Mucosa of descending colon (tissue), 3 donors: Measurements from ENCODE around the gene MPDZ. TPM values are rescaled to one million over a fixed set of nuclear protein-coding genes. Genes with fewer than 3 reads are reported as not detected.

Source experiments
- ATAC-seq: fragments of 200-7000 bp; cut with Tn5 transposase; one replicate; pipeline ENCODE4 v1.9.1; 2020; ENCODE audit warnings: mild to moderate bottlenecking, moderate library complexity
- DNase-seq, 3 donors: peaks; one replicate each; pipeline ENCODE4 v3.0.0-alpha.2; 2020
- H3K36me3 ChIP-seq: fragments of 200-600 bp; one replicate; pipeline ENCODE4 v1.8.0; 2021; ENCODE audit warnings: low read depth, mild to moderate bottlenecking
- H3K4me1 ChIP-seq: fragments of 200-600 bp; one replicate; pipeline ENCODE4 v1.8.0; 2021; ENCODE audit warnings: low read depth, mild to moderate bottlenecking
- H3K4me3 ChIP-seq: fragments of 200-600 bp; one replicate; pipeline ENCODE4 v1.8.0; 2021; ENCODE audit warnings: mild to moderate bottlenecking
- H3K9me3 ChIP-seq: fragments of 200-600 bp; one replicate; pipeline ENCODE4 v1.8.0; 2021; ENCODE audit warnings: mild to moderate bottlenecking
- intact Hi-C, 2 donors: fragments of 100-400 bp; cut with DNase I in 1 of 2; cut with micrococcal nuclease in 1 of 2; formaldehyde crosslinking; loops; one replicate each; pipeline versions ENCODE4 v1.11.0 to v1.11.1; 2022; cut with DNase I, micrococcal nuclease
- long read RNA-seq, 2 donors: library from polyadenylated mRNA; unstranded; transcript quantifications; one replicate each; pipeline ENCODE4 v2.0.0, GENCODE V29; 2019 to 2021
- total RNA-seq, 3 donors: library from RNA; stranded (reverse); fragmentation: NEBNext Ultra II Directional in 2 of 3; extraction: Animal tissue kit (Norgen Biotek cat#: 25700) in 2 of 3; gene quantifications; one replicate each; pipeline versions ENCODE4 v1.2.1 to v1.2.4, GENCODE V29; 2021 to 2023
- TF ChIP-seq, protein P1 (sequence below): fragments of 200-600 bp; IDR thresholded peaks from one replicate; pipeline ENCODE4 v1.8.0; 2022; ENCODE audit warnings: antibody characterized with exemption, mild to moderate bottlenecking
- donor health status: DM: no; HTN: no; CAD: no; lungs with moderate emphysema.
- donor health status: DM: no; HTN: no; CAD: no.
- donor health status: DM: no; HTN: yes; CAD: no.

MPDZ gene, protein sequence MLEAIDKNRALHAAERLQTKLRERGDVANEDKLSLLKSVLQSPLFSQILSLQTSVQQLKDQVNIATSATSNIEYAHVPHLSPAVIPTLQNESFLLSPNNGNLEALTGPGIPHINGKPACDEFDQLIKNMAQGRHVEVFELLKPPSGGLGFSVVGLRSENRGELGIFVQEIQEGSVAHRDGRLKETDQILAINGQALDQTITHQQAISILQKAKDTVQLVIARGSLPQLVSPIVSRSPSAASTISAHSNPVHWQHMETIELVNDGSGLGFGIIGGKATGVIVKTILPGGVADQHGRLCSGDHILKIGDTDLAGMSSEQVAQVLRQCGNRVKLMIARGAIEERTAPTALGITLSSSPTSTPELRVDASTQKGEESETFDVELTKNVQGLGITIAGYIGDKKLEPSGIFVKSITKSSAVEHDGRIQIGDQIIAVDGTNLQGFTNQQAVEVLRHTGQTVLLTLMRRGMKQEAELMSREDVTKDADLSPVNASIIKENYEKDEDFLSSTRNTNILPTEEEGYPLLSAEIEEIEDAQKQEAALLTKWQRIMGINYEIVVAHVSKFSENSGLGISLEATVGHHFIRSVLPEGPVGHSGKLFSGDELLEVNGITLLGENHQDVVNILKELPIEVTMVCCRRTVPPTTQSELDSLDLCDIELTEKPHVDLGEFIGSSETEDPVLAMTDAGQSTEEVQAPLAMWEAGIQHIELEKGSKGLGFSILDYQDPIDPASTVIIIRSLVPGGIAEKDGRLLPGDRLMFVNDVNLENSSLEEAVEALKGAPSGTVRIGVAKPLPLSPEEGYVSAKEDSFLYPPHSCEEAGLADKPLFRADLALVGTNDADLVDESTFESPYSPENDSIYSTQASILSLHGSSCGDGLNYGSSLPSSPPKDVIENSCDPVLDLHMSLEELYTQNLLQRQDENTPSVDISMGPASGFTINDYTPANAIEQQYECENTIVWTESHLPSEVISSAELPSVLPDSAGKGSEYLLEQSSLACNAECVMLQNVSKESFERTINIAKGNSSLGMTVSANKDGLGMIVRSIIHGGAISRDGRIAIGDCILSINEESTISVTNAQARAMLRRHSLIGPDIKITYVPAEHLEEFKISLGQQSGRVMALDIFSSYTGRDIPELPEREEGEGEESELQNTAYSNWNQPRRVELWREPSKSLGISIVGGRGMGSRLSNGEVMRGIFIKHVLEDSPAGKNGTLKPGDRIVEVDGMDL (N-terminal part only)
- 10 to 100 TPM in 1 of 3 donors, 1 to 10 TPM in 2; 3.4 to 50.7 (median 4.9) TPM for total RNA-seq
- long read RNA-seq, donor 1, partial matches to known transcripts: 4 of 16 reads
- long read RNA-seq, donor 1, other reads (novel, unspliced or antisense): 12 of 16 reads
- long read RNA-seq, donor 2, partial matches to known transcripts: 0 of 1 reads
- long read RNA-seq, donor 2, other reads (novel, unspliced or antisense): 1 of 1 reads

- Histone ChIP-seq H3K36me3 (no peaks in the 10 kb centered on the region), H3K9me3 (no peaks in the 10 kb centered on the region), H3K4me1 (no peaks in the 10 kb centered on the region), H3K4me3 (no peak within 1 kb of the TSS)
- DNase-seq (peak; percentile 16 to 49 (median 48)), ATAC-seq (peak; percentile 61)
- intact Hi-C loops: no loop called here
- TF ChIP-seq, protein P1, sequence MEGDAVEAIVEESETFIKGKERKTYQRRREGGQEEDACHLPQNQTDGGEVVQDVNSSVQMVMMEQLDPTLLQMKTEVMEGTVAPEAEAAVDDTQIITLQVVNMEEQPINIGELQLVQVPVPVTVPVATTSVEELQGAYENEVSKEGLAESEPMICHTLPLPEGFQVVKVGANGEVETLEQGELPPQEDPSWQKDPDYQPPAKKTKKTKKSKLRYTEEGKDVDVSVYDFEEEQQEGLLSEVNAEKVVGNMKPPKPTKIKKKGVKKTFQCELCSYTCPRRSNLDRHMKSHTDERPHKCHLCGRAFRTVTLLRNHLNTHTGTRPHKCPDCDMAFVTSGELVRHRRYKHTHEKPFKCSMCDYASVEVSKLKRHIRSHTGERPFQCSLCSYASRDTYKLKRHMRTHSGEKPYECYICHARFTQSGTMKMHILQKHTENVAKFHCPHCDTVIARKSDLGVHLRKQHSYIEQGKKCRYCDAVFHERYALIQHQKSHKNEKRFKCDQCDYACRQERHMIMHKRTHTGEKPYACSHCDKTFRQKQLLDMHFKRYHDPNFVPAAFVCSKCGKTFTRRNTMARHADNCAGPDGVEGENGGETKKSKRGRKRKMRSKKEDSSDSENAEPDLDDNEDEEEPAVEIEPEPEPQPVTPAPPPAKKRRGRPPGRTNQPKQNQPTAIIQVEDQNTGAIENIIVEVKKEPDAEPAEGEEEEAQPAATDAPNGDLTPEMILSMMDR: no peak
Observed at GRCh38 chr9:13279284-13280141, at the start of gene MPDZ. Gene MPDZ, minus strand, starts transcription at chr9:13279692. Its CDS starts 29,377 bp downstream, at chr9:13250315.

DNA sequence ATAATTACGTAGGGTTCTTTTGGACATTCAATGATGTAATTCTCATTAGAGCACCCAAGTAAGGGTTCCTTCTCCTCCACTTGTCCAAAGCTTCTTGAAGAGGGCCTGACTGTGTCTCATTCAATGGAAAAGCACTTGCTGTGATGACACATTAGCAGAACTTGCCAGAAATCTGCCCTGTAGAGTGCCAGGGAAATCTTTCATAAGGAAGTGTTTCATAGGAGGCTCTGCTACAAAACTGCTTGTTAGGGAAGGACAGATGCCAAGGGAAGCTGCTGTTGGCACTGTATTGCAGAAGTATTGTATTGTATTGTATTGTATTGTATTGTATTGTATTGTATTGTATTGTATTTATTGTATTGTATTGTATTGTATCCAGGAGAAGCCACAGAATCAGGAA, 45.5 kb upstream of the MPDZ start:
- Histone ChIP-seq H3K4me3 (no peak overlapping the region), H3K36me3 (no peaks in the 10 kb centered on the region), H3K9me3 (no peaks in the 10 kb centered on the region), H3K4me1 (no peaks in the 10 kb centered on the region)
- intact Hi-C loops: no loop called here
- DNase-seq (no peak), ATAC-seq (no peak)
- TF ChIP-seq, protein P1: no peak

DNA sequence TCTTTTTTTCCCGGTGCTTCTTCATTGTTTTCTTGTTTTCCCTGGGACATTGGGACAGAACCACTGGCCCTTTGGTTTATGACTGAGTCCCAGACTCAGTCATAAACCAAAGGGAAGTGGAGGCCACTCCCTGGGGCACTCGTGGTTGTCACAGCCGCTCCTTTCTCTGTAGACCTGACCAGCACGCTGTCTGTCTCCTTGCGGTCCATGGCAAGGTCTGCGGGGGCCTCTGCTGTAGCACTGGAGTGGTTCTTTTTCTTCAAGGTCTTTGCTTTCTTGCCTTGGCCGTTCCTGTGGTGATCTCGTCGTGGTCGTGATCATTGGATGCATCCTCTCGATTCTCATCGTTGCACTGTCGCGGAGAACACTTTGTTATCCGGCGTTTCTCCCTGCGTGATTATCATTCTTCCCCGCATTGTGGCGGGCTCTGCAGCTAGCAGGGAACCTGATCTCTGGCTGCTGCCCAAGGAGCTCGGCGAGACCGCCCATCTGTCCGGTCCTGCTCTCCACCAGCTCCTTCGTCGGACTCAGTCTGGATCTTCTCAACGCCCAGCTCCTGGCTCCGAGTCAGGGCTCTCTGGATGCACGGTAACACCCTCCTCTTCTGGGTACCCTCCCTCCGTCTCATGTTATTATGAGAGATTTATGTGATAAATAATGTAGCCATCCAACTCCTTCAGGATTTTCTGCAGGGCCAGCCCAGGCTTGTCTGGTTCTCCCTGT, 43.5 kb upstream of the MPDZ start:
- TF ChIP-seq, protein P1: no peak

GRCh38 chr9:13318027-13318426, 38.5 kb upstream of the MPDZ start:
- DNase-seq (no peak), ATAC-seq (no peak)
- Histone ChIP-seq H3K4me3 (no peak overlapping the region), H3K9me3 (no peaks in the 10 kb centered on the region), H3K36me3 (no peaks in the 10 kb centered on the region), H3K4me1 (no peaks in the 10 kb centered on the region)
- TF ChIP-seq, protein P1: no peak
- intact Hi-C loops: no loop called here

More for the DNA sequence above, 43.5 kb upstream of the MPDZ start:
- intact Hi-C loops: no loop called here
- no peak overlapping the region for H3K4me3 ChIP-seq
- no peaks in the 10 kb centered on the region for H3K36me3 ChIP-seq
- H3K4me1 ChIP-seq: no peaks in the 10 kb centered on the region
- DNase-seq (no peak), ATAC-seq (no peak)
- H3K9me3 ChIP-seq: no peaks in the 10 kb centered on the region
